Suprapubic skin (tissue), 4 donors: Measurements from ENCODE around the gene NBPF14. TPM values are rescaled to one million over a fixed set of nuclear protein-coding genes. Genes with fewer than 3 reads are reported as not detected.
A peak's percentile ranks its signal among the peaks of the same experiment; 100 is the strongest.
"Not testable (repeated sequence)": the region's sequence is repeated elsewhere in the genome, so short reads cannot be mapped to it uniquely, and the experiment has no call there.

ENCODE experiments used
- DNase-seq, 2 donors: peaks; one replicate each; pipeline ENCODE4 v3.0.0-alpha.2; 2019; ENCODE audit warnings: low spot score in 2 of 2
- H3K27ac ChIP-seq: fragments of 200-600 bp; sonication (generic); one replicate; pipeline ENCODE4 v1.5.1; 2019
- H3K27me3 ChIP-seq: fragments of 200-600 bp; sonication (generic); one replicate; pipeline ENCODE4 v1.5.1; 2019
- H3K36me3 ChIP-seq: fragments of 200-600 bp; sonication (generic); one replicate; pipeline ENCODE4 v1.5.1; 2019
- H3K4me1 ChIP-seq: fragments of 200-600 bp; sonication (generic); one replicate; pipeline ENCODE4 v1.5.1; 2019
- H3K4me3 ChIP-seq: fragments of 200-600 bp; sonication (generic); one replicate; pipeline ENCODE4 v1.5.1; 2019; ENCODE audit warnings: mild to moderate bottlenecking
- H3K9me3 ChIP-seq: fragments of 200-600 bp; sonication (generic); one replicate; pipeline ENCODE4 v1.5.1; 2019
- WGBS: methylation state at CpG from one replicate; pipeline ENCODE4 v1.1.5; 2018; 5-methylcytosine and 5-hydroxymethylcytosine counted together
- total RNA-seq, 4 donors: library from RNA; depleted of rRNA; stranded (reverse); fragments of >200 nt; gene quantifications; one replicate each; pipeline ENCODE4 v1.1.0, GENCODE V29; 2016

Gene NBPF14, protein sequence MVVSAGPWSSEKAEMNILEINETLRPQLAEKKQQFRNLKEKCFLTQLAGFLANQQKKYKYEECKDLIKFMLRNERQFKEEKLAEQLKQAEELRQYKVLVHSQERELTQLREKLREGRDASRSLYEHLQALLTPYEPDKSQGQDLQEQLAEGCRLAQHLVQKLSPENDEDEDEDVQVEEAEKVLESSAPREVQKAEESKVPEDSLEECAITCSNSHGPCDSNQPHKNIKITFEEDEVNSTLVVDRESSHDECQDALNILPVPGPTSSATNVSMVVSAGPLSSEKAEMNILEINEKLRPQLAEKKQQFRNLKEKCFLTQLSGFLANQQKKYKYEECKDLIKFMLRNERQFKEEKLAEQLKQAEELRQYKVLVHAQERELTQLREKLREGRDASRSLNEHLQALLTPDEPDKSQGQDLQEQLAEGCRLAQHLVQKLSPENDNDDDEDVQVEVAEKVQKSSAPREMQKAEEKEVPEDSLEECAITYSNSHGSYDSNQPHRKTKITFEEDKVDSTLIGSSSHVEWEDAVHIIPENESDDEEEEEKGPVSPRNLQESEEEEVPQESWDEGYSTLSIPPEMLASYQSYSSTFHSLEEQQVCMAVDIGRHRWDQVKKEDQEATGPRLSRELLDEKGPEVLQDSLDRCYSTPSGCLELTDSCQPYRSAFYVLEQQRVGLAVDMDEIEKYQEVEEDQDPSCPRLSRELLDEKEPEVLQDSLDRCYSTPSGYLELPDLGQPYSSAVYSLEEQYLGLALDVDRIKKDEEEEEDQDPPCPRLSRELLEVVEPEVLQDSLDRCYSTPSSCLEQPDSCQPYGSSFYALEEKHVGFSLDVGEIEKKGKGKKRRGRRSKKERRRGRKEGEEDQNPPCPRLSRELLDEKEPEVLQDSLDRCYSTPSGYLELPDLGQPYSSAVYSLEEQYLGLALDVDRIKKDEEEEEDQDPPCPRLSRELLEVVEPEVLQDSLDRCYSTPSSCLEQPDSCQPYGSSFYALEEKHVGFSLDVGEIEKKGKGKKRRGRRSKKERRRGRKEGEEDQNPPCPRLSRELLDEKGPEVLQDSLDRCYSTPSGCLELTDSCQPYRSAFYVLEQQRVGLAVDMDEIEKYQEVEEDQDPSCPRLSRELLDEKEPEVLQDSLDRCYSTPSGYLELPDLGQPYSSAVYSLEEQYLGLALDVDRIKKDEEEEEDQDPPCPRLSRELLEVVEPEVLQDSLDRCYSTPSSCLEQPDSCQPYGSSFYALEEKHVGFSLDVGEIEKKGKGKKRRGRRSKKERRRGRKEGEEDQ (N-terminal part only)
- total RNA-seq = 10 to 100 TPM; 19.3 to 99.5 (median 46.9) TPM

DNA sequence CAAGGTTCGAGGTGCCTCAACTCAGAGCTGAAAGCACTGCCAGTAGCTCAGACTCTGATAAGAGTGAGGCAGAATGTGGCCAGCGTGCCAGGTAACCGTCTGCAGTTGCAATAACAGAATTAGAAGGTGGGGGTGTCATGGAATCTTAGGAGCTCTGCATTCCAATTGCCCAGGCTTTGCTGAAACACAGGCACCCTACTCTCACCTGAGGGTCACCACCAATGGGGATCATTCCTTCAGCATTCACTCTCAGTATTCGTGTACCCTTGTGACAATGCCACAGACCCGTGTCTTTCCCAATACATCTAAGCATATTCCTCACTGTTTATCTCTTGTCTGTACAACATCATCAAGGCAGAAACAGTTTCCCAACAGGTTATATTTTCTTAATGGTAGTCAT is at the start of gene NBPF14:
Gene NBPF14, minus strand, starts transcription at position 101 of the 400 bp plus-strand sequence. CDS start 294 bp downstream, outside the sequence.
- H3K27me3 ChIP-seq, H3K36me3 ChIP-seq, H3K4me1 ChIP-seq, H3K4me3 ChIP-seq, DNase-seq, H3K27ac ChIP-seq, H3K9me3 ChIP-seq: not testable (repeated sequence)
- WGBS = no CpG with 5 or more reads among the region's 5 CpGs

DNA sequence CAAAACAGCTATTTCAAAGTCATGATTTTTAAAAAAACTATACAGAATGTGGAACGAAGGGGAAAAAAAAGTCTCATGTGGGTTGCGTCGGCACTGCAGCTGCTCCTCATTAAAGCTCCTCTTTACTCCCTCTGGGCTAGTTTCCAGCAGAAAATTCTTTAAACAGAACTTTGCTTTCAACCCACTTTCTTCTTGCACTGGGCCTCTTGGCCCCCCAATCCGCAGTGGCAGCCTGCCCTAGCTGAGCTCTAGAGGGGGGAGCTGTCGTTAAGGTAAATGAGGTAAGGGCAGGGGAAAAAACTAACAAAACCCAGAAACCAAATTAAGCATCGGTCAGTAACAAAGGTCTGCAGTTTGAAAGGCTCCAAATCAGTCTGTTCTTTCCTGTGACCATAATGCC is 29.6 kb upstream of the NBPF14 start:
- H3K36me3 ChIP-seq, H3K4me3 ChIP-seq, H3K27ac ChIP-seq, H3K27me3 ChIP-seq, H3K4me1 ChIP-seq, H3K9me3 ChIP-seq: not testable (repeated sequence)
- peak in 1 of 2 donors; percentile 62 for DNase-seq
- no CpG with 5 or more reads among the region's 6 CpGs for WGBS

DNA sequence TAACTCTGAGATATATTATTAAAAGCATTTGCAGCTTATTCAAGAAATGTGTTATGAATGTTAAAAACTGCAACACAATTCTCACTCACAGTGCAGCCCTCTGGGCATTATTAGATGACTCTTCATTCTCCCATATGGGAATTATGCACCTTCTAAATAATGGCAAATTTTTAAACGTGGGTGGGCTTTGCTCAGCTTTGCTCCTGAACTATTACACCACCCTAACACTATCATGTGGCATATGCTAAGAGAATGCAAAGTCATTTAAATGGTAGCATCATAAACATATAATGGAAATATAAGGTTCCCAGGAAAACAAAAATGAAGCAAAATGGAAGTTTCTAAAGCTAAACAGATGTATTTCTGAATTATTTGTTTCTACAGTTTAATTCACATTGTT is 22.4 kb upstream of the NBPF14 start:
- H3K27me3 ChIP-seq, H3K4me3 ChIP-seq, H3K9me3 ChIP-seq, DNase-seq, H3K27ac ChIP-seq, H3K4me1 ChIP-seq, H3K36me3 ChIP-seq: not testable (repeated sequence)
- no CpG with 5 or more reads among the region's 1 CpG for WGBS

DNA sequence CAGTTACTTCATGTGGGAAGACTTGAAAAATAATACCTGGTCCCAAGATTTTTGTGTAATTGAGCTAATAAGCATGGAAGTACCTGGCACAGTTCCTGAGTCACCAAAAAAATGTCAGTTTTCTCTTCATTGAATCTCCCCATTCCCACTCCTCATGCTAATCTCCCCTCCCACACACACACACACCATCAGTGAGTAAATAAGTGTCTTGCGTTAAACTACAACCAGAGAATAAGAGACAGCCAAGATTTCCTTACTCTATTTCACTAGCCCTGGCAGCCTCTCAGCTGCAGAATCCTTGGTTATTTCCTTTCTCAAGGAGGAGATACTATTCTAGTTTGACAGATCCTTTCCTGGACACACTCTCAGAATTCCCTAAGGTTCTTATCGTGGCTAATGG is 9.5 kb upstream of the NBPF14 start:
- not testable (repeated sequence) for H3K4me3 ChIP-seq, H3K4me1 ChIP-seq, H3K27me3 ChIP-seq, H3K27ac ChIP-seq, H3K9me3 ChIP-seq, H3K36me3 ChIP-seq
- peak in 1 of 2 donors; percentile 69 for DNase-seq
- WGBS = 54% methylated on average over 1 of the region's 2 CpGs

DNA sequence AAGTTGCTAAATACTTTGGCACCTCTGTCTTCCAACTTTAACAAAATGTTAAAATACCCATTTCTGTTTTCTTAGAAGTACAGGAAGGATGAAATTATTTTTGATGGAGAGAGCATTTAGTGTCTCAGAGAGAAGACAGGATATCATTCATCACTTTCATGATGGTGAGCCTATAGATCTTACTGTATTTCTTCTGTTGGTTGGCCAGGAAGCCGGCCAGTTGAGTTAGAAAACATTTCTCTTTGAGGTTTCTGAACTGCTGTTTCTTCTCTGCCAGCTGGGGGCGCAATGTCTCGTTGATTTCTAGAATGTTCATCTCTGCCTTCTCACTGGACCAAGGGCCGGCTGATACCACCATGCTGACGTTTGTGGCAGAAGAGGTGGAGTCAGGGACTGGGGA is 451 bp downstream of the NBPF14 start:
- H3K36me3 ChIP-seq, DNase-seq, H3K4me1 ChIP-seq, H3K4me3 ChIP-seq, H3K27ac ChIP-seq, H3K9me3 ChIP-seq, H3K27me3 ChIP-seq: not testable (repeated sequence)
- WGBS = 25% methylated on average over 1 of the region's 5 CpGs

DNA sequence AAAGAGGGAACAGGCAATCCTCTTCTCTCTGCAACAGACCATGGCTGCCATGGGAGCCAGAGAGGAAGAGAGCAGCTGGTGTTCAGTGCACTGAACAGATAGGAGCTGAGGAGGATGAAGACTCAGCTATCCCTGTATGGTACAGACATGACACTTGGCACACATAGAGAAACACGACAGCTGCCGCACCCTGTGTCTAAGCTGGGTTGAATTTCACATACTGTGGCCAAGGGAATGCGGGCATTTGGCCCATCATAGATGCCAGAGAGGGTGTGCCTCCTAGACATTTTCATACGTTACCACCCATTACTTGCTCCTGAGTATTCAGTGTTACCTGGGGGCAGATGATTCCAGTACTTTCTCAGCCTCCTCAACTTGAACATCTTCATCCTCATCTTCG is 4.7 kb downstream of the NBPF14 start:
- not testable (repeated sequence) for H3K9me3 ChIP-seq, H3K4me1 ChIP-seq, H3K36me3 ChIP-seq, DNase-seq, H3K27ac ChIP-seq, H3K27me3 ChIP-seq, H3K4me3 ChIP-seq
- no CpG with 5 or more reads among the region's 5 CpGs for WGBS

DNA sequence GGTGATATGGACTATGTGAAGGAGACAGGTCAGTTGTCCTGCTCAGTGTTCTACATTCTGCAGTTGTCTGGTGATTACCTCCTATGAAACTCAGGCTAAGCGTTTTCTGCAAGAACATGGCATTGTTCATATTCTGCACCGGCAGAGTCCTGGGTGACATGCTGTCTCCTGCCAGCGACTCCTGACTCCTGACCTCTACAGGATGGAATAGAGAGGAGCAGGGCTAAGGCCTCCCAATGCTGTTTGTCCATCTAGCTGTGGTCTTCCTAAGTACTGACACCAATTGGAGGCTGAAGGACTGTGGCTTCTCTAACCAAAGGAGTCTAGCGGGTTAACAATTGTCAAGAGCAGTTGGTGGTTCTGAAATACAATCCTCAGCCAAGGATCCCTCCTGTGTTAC is 63.7 kb downstream of the NBPF14 start:
- not testable (repeated sequence) for H3K27ac ChIP-seq, H3K4me3 ChIP-seq, H3K4me1 ChIP-seq, DNase-seq, H3K9me3 ChIP-seq, H3K27me3 ChIP-seq
- peaks cover 12% of the 10 kb centered on the region for H3K36me3 ChIP-seq
- WGBS = no CpG with 5 or more reads among the region's 4 CpGs

DNA sequence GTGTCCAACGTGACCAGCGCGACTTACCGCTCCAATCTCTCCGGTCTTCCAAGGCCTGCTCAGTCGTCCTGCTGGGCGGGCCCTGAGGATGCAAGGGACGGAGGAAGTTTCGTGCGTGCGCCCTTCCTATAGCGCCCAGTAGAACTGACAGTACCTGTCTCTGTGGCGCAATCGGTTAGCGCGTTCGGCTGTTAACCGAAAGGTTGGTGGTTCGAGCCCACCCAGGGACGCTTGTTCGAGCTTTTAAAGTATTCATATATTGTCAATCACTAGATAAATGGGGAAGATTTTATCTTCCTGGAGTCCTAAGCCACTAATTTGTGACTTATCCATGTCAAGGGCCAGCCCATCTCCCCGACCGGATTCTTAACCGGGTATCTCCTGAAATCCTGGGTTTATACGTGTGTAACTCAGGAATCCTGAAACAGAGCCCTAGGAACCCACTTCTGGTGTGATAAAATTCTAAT is 66.7 kb downstream of the NBPF14 start:
- not testable (repeated sequence) for H3K27ac ChIP-seq, H3K27me3 ChIP-seq, H3K36me3 ChIP-seq, H3K9me3 ChIP-seq, H3K4me1 ChIP-seq
- peak overlapping the region; percentile 40 for H3K4me3 ChIP-seq
- peak in 1 of 2 donors; percentile 57 for DNase-seq
- WGBS = 4% methylated on average over 10 of the region's 25 CpGs

DNA sequence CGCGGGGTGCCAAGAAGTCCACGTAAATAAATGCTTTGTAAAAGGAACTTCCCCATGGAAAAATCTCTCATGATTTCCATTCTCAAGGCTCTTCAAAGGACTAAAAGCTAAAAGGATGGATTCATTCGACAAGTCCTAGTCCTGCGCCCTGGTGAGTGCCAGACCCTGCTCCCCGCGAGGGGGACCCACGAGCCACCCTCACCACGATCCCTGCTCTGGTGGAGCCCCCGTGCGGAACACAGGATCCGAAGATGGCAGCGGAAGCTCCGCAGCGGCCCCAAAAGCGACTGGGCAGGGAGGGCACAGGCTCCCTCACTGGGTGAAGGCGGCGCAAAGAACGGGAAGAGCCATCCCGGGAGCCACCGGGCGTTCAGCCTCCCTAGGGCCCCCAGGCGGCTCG is 67.2 kb downstream of the NBPF14 start:
- not testable (repeated sequence) for H3K27me3 ChIP-seq, DNase-seq, H3K4me1 ChIP-seq, H3K27ac ChIP-seq, H3K9me3 ChIP-seq, H3K36me3 ChIP-seq
- H3K4me3 ChIP-seq = peak overlapping the region; percentile 40
- WGBS = no CpG with 5 or more reads among the region's 24 CpGs

DNA sequence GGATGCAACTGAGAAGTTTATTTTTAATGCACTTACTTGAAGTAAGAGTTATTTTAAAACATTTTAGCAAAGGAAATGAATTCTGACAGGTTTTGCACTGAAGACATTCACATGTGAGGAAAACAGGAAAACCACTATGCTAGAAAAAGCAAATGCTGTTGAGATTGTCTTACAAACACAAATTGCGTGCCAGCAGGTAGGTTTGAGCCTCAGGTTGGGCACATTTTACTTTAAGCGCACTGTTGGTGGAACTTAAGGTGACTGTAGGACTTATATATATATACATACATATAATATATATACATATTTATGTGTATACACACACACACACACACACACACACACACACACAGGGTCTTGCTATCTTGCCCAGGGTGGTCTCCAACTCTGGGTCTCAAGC is 69.2 kb downstream of the NBPF14 start:
- not testable (repeated sequence) for H3K4me3 ChIP-seq, H3K4me1 ChIP-seq, DNase-seq, H3K27ac ChIP-seq, H3K36me3 ChIP-seq, H3K27me3 ChIP-seq, H3K9me3 ChIP-seq
- 92% methylated on average over 2 of the region's 2 CpGs for WGBS

DNA sequence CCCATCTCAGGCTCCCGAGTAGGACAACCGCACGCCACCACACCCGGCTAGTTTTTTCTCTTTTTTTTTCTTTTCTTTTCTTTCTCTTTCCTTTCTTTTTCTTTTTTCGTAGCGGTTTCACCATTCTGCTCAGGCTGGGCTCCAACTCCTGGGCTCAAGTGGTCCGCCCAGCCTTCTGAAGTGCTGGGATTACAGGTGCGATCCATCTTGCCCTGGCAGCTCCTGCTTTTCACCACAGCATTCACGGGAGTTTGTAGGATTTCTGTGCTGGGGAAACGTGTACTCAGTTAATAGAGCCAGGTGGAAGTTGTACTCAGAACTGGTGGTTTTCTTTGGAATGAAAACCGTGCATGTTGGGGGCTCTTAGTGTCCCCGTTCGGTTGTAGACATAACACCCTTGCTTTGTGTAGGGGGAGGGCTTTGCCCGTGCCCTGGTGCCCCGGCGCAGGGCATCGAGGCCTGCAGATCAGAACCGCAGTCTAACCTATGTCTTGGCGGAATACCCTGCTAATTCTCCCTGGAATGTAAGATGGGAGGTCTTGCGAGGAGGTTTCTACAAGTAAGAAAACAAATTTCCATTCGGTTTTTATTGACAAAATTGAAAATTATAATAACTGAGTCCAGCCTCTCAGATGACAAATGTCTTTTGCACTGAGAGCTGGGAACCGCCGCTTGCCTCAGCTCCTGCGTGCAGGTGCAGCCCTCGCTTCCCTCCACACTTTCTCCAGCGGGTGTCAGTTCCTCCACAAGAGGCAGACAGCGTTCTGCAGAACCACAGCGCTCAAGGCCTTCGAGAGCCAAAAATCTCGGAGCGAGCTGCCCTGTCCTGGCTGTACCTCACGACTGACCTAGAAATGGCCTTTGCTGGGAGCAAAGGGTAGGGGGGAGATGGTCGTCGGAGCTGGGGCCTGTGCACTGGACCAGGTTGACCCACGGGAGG is 72.3 kb downstream of the NBPF14 start:
- H3K9me3 ChIP-seq, H3K36me3 ChIP-seq, H3K4me1 ChIP-seq, DNase-seq, H3K27ac ChIP-seq, H3K27me3 ChIP-seq: not testable (repeated sequence)
- WGBS = 30% methylated on average over 12 of the region's 35 CpGs
- H3K4me3 ChIP-seq = peak overlapping the region; percentile 47
